ENCODE data around the gene TESK1. TPM values are rescaled to one million over a fixed set of nuclear protein-coding genes. Genes with fewer than 3 reads are reported as not detected.

The TESK1 gene
- total RNA-seq, 4 donors from 2014 or later = 23.2 to 44.3 (median 37.6) TPM

- H3K27me3 ChIP-seq = no peaks in the 10 kb centered on the region
- peaks cover 7 to 20% of the 10 kb centered on the region in 2 donors for H3K4me1 ChIP-seq
- peak within 1 kb of the TSS; percentile 92 to 100 (median 100) for H3K27ac ChIP-seq
- TF ChIP-seq POLR2A (IDR thresholded peaks at IDR 0.05) = peak in 1 of 2 donors; percentile 95
- TF ChIP-seq CTCF (IDR thresholded peaks at IDR 0.05) = peak in 5 of 6 experiments; percentile 21 to 59 (median 55)
- H3K4me3 ChIP-seq (replicated peaks in 1 of 3) = peak within 1 kb of the TSS; percentile 49 to 95 (median 90)
- peak; percentile 80 to 81 for DNase-seq
- intact Hi-C loops (cut with DNase I) = no loop called here
- H3K36me3 ChIP-seq = peaks cover 0 to 4% of the 10 kb centered on the region in 2 donors
- 1 to 3% methylated on average over 29 to 33 of the region's 67 CpGs for WGBS, 2 donors
- no peaks in the 10 kb centered on the region for H3K9me3 ChIP-seq
Measured at GRCh38 chr9:35658137-35658967, 53.3 kb downstream of the TESK1 start, which contains the start of gene CCDC107. Gene CCDC107 (plus strand): TSS chr9:35658292. CDS start chr9:35658380, 88 bp downstream.

- peaks cover 0 to 4% of the 10 kb centered on the region in 2 donors for H3K36me3 ChIP-seq
- 0% methylated on average over 2 of the region's 2 CpGs; no CpG with 5 or more reads in 1 of the 2 donors for WGBS, 2 donors
- intact Hi-C loops (cut with DNase I) = no loop called here
- peak overlapping the region; percentile 49 to 95 (median 90) for H3K4me3 ChIP-seq (replicated peaks in 1 of 3)
- peak overlapping the region; percentile 92 to 100 (median 100) for H3K27ac ChIP-seq
- H3K27me3 ChIP-seq = no peaks in the 10 kb centered on the region
- H3K4me1 ChIP-seq = peaks cover 7 to 20% of the 10 kb centered on the region in 2 donors
- no peak for TF ChIP-seq POLR2A (IDR thresholded peaks at IDR 0.05)
- TF ChIP-seq CTCF (IDR thresholded peaks at IDR 0.05) = no peak
- peak in 1 of 2 donors; percentile 35 for DNase-seq
- no peaks in the 10 kb centered on the region for H3K9me3 ChIP-seq
Measured at GRCh38 chr9:35658968-35659220, 53.8 kb downstream of the TESK1 start.

- Histone ChIP-seq H3K36me3 (peaks cover 0 to 4% of the 10 kb centered on the region in 2 donors), H3K27me3 (no peaks in the 10 kb centered on the region), H3K9me3 (no peaks in the 10 kb centered on the region), H3K27ac (peak overlapping the region in 1 of 3 donors; percentile 100), H3K4me1 (peaks cover 7 to 20% of the 10 kb centered on the region in 2 donors), H3K4me3 (replicated peaks in 1 of 3) (no peak overlapping the region)
- no peak for DNase-seq
- intact Hi-C loops (cut with DNase I) = no loop called here
- WGBS, 2 donors = 50 to 58% methylated on average over 3 of the region's 3 CpGs
- TF ChIP-seq POLR2A (IDR thresholded peaks at IDR 0.05) (no peak), CTCF (IDR thresholded peaks at IDR 0.05) (no peak)
Measured at GRCh38 chr9:35659340-35659739, 54.3 kb downstream of the TESK1 start.

Small RNA genes within 50 kb of the gene (microRNA-seq; reads per million reads assigned to microRNA genes)
- 1.8 reads per million for gene MIR4667

Small RNA genes within 50 kb of the gene (small RNA-seq; reads per million reads assigned to genes)
- gene MIR4667 (not detected), gene RMRP (not detected), gene RPS29P17 (not detected)

Other genes with a start within 250 kb of the TESK1 start
- gene RUSC2, start 115.2 kb upstream of the TESK1 start, total RNA-seq = 10 to 100 TPM; 15.2 to 28.2 (median 26.4) TPM
- 1 to 10 TPM; 1.8 to 5.8 (median 3.1) TPM for gene CD72, start 13.2 kb downstream of the TESK1 start, total RNA-seq
- 1 to 10 TPM in 2 of 4 donors, under 1 TPM in 2; 0.63 to 3.8 (median 0.95) TPM for gene SIT1, start 45.7 kb downstream of the TESK1 start, total RNA-seq
- over 10,000 TPM in 1 of 4 donors, 1,000 to 10,000 TPM in 3; 3,539 to 11,174 (median 6,303) TPM for gene RMRP, start 52.8 kb downstream of the TESK1 start, total RNA-seq
- 10 to 100 TPM; 21.0 to 40.9 (median 27.9) TPM for gene CCDC107, start 53.0 kb downstream of the TESK1 start, total RNA-seq
- gene ARHGEF39, start 59.9 kb downstream of the TESK1 start, total RNA-seq = under 1 TPM in 3 of 4 donors, not detected in 1; 0.27 to 0.45 (median 0.42) TPM
- not detected for gene CA9, start 68.7 kb downstream of the TESK1 start, total RNA-seq
- gene TPM2, start 84.7 kb downstream of the TESK1 start, total RNA-seq = 10 to 100 TPM; 45.4 to 79.6 (median 72.2) TPM
- gene TLN1, start 126.9 kb downstream of the TESK1 start, total RNA-seq = 100 to 1,000 TPM; 142 to 245 (median 184) TPM
- gene CREB3, start 127.4 kb downstream of the TESK1 start, total RNA-seq = 10 to 100 TPM; 44.9 to 73.0 (median 51.3) TPM
- gene GBA2, start 144.0 kb downstream of the TESK1 start, total RNA-seq = 100 to 1,000 TPM in 2 of 4 donors, 10 to 100 TPM in 2; 71.4 to 111 (median 101) TPM
- gene RGP1, start 144.0 kb downstream of the TESK1 start, total RNA-seq = 10 to 100 TPM; 25.4 to 34.0 (median 30.2) TPM
- under 1 TPM in 1 of 4 donors, not detected in 3; 0.67 TPM for gene MSMP, start 149.0 kb downstream of the TESK1 start, total RNA-seq
- gene NPR2, start 186.3 kb downstream of the TESK1 start, total RNA-seq = 1 to 10 TPM; 5.1 to 9.3 (median 8.1) TPM
- 1 to 10 TPM; 4.7 to 7.1 (median 5.7) TPM for gene SPAG8, start 207.0 kb downstream of the TESK1 start, total RNA-seq
- 10 to 100 TPM; 11.4 to 58.2 (median 50.6) TPM for gene HINT2, start 209.8 kb downstream of the TESK1 start, total RNA-seq
- not detected for gene FAM221B, start 223.5 kb downstream of the TESK1 start, total RNA-seq
- gene TMEM8B, start 224.0 kb downstream of the TESK1 start, total RNA-seq = 10 to 100 TPM in 3 of 4 donors, 1 to 10 TPM in 1; 8.5 to 17.4 (median 15.8) TPM

Data from thyroid gland (tissue), 4 donors.